Measurements from ENCODE around the gene SGSM1. TPM values are rescaled to one million over a fixed set of nuclear protein-coding genes. Genes with fewer than 3 reads are reported as not detected.

Gene SGSM1
- total RNA-seq, 1 donor from 2014 or later = 0.75 TPM

DNA sequence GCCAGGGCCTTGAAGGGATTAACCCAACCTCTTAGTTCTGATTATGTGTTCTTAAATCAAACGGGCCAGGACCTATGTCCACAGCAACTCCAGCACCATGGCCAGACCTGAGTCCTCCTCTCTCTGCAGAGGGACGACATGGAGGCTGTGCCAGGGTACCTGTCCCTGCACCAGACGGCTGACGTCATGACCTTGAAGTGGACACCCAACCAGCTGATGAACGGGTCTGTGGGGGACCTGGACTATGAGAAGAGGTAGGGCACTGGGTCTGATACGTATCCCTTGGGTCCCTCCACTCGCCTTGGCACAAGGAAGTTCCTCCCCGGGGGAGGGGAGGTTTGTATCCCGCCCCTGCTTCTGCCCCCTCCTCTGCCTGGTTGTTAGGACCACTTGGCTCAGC, 53.6 kb downstream of the SGSM1 start:
- Mint-ChIP-seq H3K27me3 (ENCODE audit: low read depth) (peaks cover 11% of the 10 kb centered on the region), H3K36me3 (ENCODE audit: low read depth) (no peaks in the 10 kb centered on the region), H3K4me1 (no peaks in the 10 kb centered on the region), H3K9me3 (no peaks in the 10 kb centered on the region), H3K27ac (ENCODE audit: unreplicated experiment) (no peak overlapping the region), H3K4me3 (no peak overlapping the region)
- TF ChIP-seq, protein P1, sequence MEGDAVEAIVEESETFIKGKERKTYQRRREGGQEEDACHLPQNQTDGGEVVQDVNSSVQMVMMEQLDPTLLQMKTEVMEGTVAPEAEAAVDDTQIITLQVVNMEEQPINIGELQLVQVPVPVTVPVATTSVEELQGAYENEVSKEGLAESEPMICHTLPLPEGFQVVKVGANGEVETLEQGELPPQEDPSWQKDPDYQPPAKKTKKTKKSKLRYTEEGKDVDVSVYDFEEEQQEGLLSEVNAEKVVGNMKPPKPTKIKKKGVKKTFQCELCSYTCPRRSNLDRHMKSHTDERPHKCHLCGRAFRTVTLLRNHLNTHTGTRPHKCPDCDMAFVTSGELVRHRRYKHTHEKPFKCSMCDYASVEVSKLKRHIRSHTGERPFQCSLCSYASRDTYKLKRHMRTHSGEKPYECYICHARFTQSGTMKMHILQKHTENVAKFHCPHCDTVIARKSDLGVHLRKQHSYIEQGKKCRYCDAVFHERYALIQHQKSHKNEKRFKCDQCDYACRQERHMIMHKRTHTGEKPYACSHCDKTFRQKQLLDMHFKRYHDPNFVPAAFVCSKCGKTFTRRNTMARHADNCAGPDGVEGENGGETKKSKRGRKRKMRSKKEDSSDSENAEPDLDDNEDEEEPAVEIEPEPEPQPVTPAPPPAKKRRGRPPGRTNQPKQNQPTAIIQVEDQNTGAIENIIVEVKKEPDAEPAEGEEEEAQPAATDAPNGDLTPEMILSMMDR (conservative IDR thresholded peaks at IDR 0.05) = no peak
- DNase-seq (ENCODE audit: low read depth, low spot score) = no peak

DNA sequence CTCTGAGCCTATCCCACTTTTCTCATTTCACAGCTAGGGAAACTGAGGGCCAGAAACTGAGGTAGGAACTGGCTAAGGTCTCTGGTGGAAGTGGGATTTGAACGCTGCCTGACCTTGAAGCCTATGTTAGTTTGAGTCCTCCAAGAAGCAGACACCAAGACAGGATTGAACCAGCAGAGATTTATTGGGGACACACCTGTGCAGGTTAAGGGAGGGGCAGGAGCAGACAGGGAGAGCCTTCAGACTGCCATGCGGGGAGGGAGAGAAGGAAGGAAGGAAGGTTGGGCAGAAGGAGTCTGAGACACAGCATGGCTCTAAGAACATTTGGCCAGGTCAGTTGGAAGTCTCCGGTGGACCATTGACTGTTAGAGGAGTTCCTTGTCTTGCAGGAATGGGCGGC, 59.5 kb downstream of the SGSM1 start:
- TF ChIP-seq, protein P1 (conservative IDR thresholded peaks at IDR 0.05) = no peak
- H3K27me3 Mint-ChIP-seq (ENCODE audit: low read depth) = peaks cover 16% of the 10 kb centered on the region
- H3K9me3 Mint-ChIP-seq = no peaks in the 10 kb centered on the region
- H3K4me3 Mint-ChIP-seq = no peak overlapping the region
- no peaks in the 10 kb centered on the region for H3K4me1 Mint-ChIP-seq
- DNase-seq (ENCODE audit: low read depth, low spot score) = no peak
- no peaks in the 10 kb centered on the region for H3K36me3 Mint-ChIP-seq (ENCODE audit: low read depth)
- H3K27ac Mint-ChIP-seq (ENCODE audit: unreplicated experiment) = no peak overlapping the region

DNA sequence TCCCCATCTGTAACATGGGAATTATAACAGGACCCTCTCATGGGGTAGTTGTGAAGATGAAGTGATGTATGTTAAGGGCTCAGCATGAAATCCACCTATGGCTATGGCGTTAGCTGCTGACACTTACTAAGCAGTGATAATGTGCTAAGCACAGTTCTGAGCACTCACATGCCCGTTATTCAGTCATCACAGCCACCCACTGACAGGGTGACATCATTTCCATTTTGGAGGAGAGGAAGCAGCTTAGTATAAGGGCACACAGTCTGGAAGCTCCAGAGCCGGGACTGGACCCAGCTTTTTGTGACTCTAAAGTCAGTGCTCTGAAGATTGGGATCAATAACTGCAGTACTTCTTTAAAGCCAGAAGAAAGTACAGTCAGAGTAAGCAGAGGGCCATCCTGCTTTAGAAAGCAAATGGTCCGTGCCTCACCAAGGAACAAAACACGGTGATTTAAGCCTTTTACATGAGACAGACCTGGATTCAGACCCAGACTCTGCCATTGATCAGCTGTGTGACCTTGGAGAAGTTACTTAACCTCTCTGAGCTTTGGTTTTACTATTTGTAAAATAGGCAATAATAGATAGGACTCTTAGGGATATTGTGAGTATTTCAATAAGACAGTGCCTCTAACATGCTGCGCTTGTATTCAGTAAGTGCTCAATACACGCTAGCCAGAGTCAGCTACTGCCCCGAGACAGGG, 61.5 kb downstream of the SGSM1 start:
- no peak for DNase-seq (ENCODE audit: low read depth, low spot score)
- TF ChIP-seq, protein P1 (conservative IDR thresholded peaks at IDR 0.05) = no peak
- no peak overlapping the region for H3K4me3 Mint-ChIP-seq
- H3K4me1 Mint-ChIP-seq = no peaks in the 10 kb centered on the region
- peaks cover 19% of the 10 kb centered on the region for H3K27me3 Mint-ChIP-seq (ENCODE audit: low read depth)
- no peaks in the 10 kb centered on the region for H3K9me3 Mint-ChIP-seq
- H3K36me3 Mint-ChIP-seq (ENCODE audit: low read depth) = no peaks in the 10 kb centered on the region
- H3K27ac Mint-ChIP-seq (ENCODE audit: unreplicated experiment) = no peak overlapping the region

DNA sequence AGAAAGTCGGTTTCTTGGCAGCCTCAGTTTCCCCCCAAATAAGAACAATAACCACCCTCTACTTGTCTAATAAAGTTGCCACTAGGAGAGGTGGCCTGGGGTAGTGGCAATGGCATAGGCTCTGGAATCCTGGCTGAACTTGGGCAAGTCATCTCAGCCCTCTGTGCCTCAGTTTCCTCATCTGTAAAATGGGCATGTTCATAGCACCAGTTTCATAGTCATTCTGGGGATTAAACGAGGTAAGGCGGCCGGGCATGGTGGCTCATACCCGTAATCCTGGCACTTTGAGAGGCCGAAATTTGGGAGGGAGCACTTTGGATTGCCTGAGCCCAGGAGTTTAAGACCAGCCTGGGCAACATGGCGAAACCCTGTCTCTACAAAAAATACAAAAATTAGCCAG, 63.0 kb downstream of the SGSM1 start:
- Mint-ChIP-seq H3K27ac (ENCODE audit: unreplicated experiment) (no peak overlapping the region), H3K36me3 (ENCODE audit: low read depth) (no peaks in the 10 kb centered on the region), H3K4me1 (no peaks in the 10 kb centered on the region), H3K27me3 (ENCODE audit: low read depth) (peaks cover 18% of the 10 kb centered on the region), H3K4me3 (no peak overlapping the region), H3K9me3 (no peaks in the 10 kb centered on the region)
- DNase-seq (ENCODE audit: low read depth, low spot score) = no peak
- TF ChIP-seq, protein P1 (conservative IDR thresholded peaks at IDR 0.05) = no peak

DNA sequence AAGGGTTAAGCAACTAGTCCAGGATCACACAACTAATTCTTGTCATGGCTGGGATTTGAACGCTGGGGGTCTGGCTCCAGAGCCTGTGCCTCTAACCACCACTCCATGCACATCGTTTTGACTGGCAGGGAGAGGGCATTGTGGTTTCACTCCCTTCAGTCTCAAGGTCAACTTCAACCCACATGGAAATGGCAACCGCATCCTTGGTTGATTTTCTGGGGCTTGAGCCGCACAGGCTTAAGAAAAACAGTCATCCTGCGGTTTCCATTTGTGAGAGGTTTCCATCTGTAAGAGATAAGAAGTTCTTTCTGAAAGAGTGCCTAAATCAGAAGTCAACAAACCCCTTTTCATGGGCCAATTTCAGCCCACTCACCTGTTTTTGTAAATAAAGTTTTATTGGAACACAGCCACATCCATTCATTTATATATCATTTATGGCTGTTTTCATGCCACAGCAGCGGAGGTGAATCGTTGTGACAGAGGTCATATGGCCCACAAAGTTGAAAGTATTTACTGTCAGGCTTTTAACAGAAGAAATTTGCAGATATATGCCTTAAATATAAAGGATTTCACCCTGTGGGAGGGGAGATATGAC, 65.7 kb downstream of the SGSM1 start:
- H3K9me3 Mint-ChIP-seq = no peaks in the 10 kb centered on the region
- H3K27me3 Mint-ChIP-seq (ENCODE audit: low read depth) = peaks cover 6% of the 10 kb centered on the region
- no peaks in the 10 kb centered on the region for H3K36me3 Mint-ChIP-seq (ENCODE audit: low read depth)
- H3K27ac Mint-ChIP-seq (ENCODE audit: unreplicated experiment) = no peak overlapping the region
- TF ChIP-seq, protein P1 (conservative IDR thresholded peaks at IDR 0.05) = no peak
- H3K4me1 Mint-ChIP-seq = no peaks in the 10 kb centered on the region
- H3K4me3 Mint-ChIP-seq = no peak overlapping the region
- DNase-seq (ENCODE audit: low read depth, low spot score) = no peak
